HL-60/S4 treated with phorbol 12-myristate 13-acetate at 8.2 ng/mL for 4 days and 3 days (cell line): ENCODE results near the gene CCDC148.
"Not testable (repeated sequence)": the region's sequence is repeated elsewhere in the genome, so short reads cannot be mapped to it uniquely, and the experiment has no call there.

ENCODE experiments used
- in situ Hi-C: fragments of 300-500 bp; cut with MboI; formaldehyde crosslinking; loops from 2 replicates; pipeline ENCODE4 v1.15.0; 2022; ENCODE audit warnings: low sequenced_read_pairs

CCDC148 gene

GRCh38 chr2:158484892-158485556 lies 28.5 kb upstream of the CCDC148 start:
- in situ Hi-C loops = no loop called here

GRCh38 chr2:158482594-158482993 lies 26.0 kb upstream of the CCDC148 start:
- in situ Hi-C loops = no loop called here

GRCh38 chr2:158481116-158481515 lies 24.6 kb upstream of the CCDC148 start:
- in situ Hi-C loops = no loop called here

GRCh38 chr2:158478816-158479215 lies 22.3 kb upstream of the CCDC148 start:
- in situ Hi-C loops = no loop called here

- in situ Hi-C loops = no loop called here
These were observed 21.7 kb upstream of the CCDC148 start for GRCh38 chr2:158478237-158478636.

DNA sequence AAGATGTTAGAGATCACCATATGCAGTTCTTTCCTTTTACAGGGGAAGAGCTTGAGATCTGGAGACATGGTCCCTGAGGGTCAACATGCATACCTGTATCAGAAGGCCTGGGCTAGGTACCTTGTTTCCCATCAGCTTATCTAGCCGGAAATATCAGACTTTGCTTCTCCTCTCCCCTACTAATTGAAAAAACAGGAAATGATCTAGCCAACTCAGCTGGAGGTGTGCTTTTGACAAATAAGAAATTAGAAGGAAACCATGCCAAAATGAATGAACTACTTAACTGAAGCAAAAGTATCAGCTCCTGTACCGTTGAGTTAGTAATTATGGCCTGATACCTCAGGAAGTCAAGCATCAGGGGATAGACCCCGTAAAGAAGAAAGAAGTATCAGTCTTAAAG lies 20.6 kb upstream of the CCDC148 start:
- in situ Hi-C loops = no loop called here

DNA sequence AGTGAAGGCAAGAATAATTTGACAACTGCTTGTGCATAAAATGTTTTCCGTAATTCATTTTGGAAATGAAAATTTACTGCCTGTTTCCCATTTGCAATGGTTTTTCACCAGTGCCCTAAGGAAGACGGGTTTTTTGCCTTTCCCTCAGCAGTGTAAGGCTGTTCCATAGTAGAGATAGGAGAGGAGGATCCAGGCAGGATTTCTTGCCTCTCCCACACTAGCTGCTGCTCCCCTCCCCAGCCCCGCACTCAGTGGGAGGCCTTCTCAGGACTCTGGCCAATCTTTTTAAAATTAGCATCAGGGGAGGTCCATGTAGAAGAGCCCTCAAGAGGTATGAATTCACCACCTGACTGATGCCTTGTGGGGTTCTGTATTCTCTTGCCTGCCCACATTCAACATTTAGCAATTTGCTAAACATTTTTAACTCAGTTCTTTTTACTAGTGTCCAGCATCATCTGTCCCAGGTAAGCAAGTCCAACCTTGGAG lies 18.0 kb upstream of the CCDC148 start:
- in situ Hi-C loops = not testable (repeated sequence)

GRCh38 chr2:158473719-158474392 lies 17.3 kb upstream of the CCDC148 start:
- in situ Hi-C loops = no loop called here

DNA sequence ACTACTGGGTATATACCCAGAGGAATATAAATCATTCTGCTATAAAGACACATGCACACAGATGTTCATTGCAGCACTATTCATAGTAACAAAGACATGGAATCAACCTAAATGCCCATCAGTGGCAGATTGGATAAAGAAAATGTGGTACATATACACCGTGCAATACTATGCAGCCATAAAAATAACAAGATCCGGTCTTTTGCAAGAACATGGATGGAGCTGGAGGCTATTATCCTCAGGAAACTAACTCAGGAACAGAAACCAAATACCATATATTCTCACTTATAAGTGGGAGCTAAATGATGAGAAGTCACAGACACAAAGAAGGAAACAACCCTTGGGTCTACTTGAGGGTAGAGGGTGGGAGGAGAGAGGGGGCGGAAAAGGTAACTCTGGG lies 16.7 kb upstream of the CCDC148 start:
- in situ Hi-C loops = not testable (repeated sequence)

DNA sequence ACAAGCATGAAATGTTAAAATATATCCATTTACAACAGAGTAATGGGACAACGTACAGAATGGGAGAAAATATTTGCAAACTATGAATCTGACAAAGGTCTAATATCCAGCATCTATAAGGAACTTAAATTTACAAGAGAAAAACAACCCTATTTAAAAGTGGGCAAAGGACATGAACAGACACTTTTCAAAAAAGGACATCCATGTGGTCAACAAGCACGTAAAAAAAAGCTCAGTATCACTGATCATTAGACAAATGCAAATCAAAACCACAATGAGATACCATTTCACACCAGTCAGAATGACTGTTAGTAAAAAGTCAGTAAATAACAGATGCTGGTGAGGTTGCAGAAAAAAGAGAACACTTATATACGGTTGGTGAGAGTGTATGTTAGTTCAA lies 16.3 kb upstream of the CCDC148 start:
- in situ Hi-C loops = not testable (repeated sequence)

- in situ Hi-C loops = no loop called here
These were observed 10.7 kb upstream of the CCDC148 start for GRCh38 chr2:158467248-158467647.

GRCh38 chr2:158464426-158465281 lies 8.1 kb upstream of the CCDC148 start:
- in situ Hi-C loops = no loop called here

DNA sequence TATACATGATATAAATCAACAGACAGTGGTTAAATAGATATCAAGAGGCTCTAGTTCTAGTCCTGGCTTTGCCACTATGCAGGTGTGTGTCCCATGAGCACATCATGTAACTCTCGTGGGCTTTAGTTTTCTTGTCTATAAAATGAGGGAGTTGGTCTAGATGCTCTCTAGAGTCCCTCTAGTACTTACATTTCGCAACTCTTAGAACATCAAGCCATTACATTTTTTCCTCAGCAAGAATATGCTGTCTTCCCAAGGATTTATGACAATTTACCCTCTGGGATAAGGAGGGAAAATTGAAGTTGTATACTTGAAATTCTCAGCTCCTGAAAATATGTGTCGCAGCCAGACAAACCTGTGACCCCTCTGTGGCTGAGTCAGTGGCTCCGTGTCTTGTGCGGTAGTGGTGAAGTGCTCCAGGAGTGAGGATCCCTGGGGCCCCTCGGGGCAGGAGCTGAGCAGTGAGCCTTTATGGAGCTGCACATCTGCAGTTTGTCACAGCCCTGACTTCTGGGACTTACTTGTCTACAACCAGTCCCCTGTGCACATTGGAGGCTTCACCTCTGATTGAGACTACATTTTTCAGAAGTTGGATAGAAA lies 7.0 kb upstream of the CCDC148 start:
- in situ Hi-C loops = no loop called here

GRCh38 chr2:158460632-158461297 lies 4.2 kb upstream of the CCDC148 start:
- in situ Hi-C loops = no loop called here

DNA sequence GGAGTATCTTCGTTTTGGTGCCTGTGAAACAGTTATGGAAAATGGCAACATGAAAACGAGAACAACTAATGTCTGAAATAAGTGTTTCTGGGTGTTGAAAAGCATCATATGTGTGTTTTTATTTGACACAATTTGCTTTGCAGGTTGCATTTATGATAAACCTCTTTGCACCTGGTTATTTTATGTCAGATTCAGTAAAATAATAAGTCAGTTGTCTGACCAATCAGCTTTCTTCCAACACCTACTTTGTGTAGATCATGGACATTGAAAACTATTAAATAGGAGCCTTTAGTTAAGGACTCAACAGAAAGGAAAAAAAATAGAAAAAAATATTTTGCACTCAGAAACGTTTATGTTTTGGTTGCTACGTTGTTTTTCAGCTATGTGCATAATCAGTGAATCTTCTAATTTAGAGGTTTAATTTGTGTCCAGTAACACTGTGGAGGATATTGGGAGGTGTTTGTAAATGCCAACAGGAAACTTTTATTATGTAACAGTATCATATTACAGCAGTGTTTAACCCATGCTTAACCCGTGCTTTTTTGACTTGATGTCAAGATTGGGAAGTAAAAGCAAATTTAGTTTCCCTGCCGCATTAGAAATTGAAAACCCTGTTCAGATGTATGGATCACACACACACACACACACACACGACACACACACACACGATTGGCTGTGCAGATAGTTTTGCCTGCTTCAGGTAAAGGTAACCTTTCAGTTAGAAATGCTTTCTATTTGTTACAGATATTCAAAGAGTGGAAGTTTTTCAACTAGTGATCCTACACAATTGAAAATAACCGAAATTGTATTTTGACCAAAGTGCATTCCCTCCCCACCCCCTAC lies 2.8 kb upstream of the CCDC148 start:
- in situ Hi-C loops = no loop called here

GRCh38 chr2:158458617-158458920 lies 2.0 kb upstream of the CCDC148 start:
- in situ Hi-C loops = no loop called here

DNA sequence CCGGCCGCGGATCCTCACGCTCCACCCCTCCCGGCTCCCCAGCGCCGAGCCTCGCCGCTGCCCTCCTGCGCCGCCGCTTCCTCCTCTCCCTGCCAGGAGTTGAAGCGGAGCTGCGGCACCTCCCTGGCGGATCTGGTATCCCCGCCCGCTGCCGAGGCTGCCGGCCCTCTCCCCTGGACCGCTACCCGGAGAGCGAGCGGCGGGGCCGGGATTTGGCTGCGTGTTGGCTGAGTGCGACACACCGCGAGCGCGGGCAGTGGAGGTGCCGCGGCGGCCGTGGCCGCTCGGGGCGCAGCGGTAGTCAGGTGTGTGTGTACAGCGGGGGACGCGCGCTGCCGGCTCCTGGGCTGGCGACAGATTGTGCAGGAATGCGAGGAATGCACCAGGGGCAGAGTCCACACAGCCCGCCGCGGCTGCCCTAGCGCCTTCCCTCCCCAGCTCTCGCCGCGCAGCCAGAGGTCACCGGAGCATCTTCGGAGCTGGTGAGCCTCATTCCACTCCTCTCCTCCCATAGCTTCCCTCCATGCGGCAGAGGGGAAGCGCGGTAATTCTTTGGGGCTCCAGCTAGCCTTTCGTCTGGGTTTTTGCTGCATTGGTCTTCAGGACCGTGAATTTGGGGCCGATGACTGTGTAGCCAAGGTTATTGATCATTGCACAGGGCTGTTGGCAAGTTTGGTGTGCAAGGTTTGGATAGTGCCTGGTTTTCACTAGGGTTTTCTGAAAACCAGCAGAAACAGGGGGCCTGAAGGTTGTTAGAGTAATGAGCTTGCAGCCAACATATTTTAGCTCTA lies 1.5 kb upstream of the CCDC148 start:
- in situ Hi-C loops = no loop called here

GRCh38 chr2:158457092-158457825 lies 706 bp upstream of the CCDC148 start:
- in situ Hi-C loops = no loop called here

- in situ Hi-C loops = no loop called here
These were observed 12.9 kb downstream of the CCDC148 start for GRCh38 chr2:158443606-158444005.
